ENCODE results near the gene BRF1.
"Not testable (repeated sequence)": the region's sequence is repeated elsewhere in the genome, so short reads cannot be mapped to it uniquely, and the experiment has no call there.

The BRF1 gene, protein sequence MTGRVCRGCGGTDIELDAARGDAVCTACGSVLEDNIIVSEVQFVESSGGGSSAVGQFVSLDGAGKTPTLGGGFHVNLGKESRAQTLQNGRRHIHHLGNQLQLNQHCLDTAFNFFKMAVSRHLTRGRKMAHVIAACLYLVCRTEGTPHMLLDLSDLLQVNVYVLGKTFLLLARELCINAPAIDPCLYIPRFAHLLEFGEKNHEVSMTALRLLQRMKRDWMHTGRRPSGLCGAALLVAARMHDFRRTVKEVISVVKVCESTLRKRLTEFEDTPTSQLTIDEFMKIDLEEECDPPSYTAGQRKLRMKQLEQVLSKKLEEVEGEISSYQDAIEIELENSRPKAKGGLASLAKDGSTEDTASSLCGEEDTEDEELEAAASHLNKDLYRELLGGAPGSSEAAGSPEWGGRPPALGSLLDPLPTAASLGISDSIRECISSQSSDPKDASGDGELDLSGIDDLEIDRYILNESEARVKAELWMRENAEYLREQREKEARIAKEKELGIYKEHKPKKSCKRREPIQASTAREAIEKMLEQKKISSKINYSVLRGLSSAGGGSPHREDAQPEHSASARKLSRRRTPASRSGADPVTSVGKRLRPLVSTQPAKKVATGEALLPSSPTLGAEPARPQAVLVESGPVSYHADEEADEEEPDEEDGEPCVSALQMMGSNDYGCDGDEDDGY

GRCh38 chr14:105300542-105301102 is at the start of gene BRF1:
Gene BRF1, minus strand, starts transcription at chr14:105301001. Its CDS starts 372 bp downstream, at chr14:105300629.
- peak; percentile 97 for DNase-seq

- DNase-seq, result no peak
These were observed 49.2 kb upstream of the BRF1 start for GRCh38 chr14:105349992-105350391.

GRCh38 chr14:105348945-105349699 is 48.3 kb upstream of the BRF1 start:
- no peak for DNase-seq

- DNase-seq, result no peak
These were observed 47.6 kb upstream of the BRF1 start for GRCh38 chr14:105348169-105348944.

- DNase-seq, result no peak
These were observed 46.8 kb upstream of the BRF1 start for GRCh38 chr14:105347587-105347968.

- no peak for DNase-seq
These were observed 46.2 kb upstream of the BRF1 start for GRCh38 chr14:105346876-105347586.

GRCh38 chr14:105346200-105346533 is 45.4 kb upstream of the BRF1 start:
- DNase-seq, result no peak

- no peak for DNase-seq
These were observed 42.4 kb upstream of the BRF1 start for GRCh38 chr14:105343194-105343593.

DNA sequence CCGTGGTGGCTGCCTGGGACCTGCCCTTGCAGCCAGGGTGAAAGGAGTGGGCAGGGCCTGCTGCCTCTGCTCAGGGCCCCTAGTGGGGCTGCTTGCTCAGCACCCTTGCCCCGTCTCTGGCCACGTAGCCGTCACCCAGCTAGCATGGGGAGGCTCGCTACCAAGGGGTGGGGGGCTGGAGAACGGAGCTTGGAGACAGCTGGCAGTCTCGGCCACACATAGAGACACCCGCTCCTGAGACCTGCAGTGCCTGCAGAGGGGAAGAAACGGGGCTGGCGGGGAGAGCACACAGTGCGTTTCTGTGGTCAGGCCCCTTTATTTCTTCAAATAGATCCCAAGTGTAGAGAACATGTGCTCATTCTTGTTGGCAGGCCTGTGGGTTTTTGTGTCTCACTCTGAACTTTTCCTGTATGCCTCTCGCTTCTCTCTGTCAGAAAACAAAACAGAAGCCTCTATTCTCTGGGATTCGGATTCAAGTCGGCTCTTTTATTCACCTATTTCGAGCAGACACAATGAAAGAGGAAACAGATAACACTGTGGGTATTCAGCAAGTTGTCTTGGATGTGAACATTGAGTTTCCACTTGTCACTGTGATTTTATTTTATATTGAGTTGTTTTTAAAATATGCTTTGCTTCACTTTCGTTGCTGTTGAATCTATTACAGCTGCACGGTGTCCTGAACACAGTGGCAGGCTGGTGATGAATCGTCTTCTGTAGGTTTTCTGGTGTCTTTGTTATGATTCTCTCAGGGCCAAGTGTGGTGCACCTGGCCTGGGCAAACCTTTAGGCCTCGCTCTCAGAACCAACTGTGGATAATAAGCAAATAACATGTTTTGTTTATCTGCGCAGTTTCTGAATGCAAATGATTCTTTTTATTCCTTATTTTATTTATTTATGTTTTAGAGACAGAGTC is 40.3 kb upstream of the BRF1 start:
- DNase-seq, result no peak

- peak; percentile 26 for DNase-seq
These were observed 37.4 kb upstream of the BRF1 start for GRCh38 chr14:105337966-105338741.

DNA sequence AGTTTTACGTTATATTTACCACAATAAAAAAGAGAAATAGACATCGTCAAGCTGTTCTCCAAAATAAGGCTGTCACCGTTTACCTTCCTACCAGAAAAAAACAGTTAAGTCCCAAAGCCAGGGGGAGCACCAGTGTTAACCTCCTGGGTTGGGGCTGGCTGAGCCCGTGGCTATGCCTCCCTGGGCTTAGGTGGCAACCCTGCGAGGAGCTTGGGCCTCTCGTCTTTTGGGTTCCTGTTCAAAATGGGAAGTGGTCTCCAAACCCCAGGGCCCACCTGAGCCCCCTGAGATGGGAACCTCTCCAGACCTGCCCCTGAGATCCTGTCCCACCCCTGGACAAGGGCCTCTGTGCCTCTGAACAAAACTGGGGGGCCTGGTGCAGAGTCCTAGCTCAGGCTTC is 36.6 kb upstream of the BRF1 start:
- no peak for DNase-seq

DNA sequence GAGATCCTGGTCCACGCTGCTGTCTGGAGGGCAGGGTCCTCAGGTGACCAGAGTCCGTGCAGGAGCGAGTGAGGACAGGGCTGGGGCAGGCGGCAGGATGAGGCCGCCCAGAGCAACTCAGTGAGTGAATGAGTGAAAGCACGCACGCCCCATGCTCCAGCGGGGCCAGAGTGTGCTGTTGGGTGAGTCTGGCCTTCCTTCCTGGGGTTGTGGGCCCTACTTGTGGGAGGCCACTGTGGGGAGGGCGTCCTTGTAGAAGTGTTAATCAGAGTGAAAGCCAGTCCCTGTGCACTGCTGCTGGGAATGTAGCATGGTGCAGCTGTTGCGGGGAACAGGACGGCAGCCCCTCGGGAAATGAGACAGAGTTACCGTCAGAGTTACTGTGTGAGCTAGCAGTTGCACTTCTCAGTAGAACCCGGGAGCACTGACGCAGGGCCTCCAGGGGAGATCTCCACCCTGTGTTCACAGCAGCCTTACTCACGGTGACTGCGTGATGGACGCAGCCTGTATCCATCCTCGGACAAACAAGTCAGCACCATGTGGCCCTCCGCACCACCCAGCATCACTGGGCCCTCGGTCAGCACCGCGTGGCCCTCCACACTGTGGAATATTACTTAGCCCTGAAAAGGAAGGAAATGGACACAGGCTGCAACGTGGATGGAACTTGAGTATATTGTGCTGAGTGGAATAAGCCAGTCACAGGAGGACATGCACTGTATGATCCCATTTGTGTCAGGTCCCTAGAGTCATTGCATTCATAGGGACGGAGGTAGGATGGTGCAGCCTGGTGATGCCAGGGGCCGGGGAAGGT is 35.9 kb upstream of the BRF1 start:
- DNase-seq, result no peak

DNA sequence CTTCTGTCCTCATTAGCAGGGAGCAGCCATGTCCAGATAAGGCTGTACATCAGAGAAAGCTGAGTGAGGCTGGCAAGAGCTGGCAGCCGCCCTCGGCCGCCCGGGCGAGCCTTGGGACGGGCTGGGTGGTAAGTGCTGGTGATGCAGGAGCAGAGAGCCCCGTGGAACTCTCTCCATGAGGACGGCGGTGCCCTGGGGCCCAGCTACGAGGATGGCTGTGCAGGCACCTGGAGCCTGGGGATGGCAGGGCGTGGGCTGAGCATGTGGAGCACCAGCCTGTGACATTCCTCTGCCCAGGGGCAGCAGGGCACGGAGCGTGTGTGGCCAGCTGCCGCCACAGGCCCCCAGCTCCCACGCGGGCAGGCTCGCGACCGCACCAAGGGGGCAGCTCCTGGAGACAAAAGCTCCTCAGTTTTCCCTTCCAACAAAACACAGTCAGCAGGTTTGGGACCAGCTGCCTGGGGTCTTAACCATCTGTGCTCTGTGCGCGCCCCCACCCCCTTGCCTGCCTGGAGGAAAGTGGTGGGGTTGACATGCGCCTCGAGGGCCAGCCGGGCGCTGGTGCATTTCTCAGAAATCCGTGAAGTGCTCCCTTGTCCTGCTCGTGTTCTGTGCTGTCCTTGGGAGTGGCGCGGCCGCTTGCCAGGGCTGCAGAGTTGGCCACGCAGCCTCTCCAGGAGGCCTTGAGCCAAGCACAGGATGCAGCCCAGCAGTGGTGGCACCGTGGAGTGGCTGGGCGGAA is 35.1 kb upstream of the BRF1 start:
- DNase-seq, result no peak

DNA sequence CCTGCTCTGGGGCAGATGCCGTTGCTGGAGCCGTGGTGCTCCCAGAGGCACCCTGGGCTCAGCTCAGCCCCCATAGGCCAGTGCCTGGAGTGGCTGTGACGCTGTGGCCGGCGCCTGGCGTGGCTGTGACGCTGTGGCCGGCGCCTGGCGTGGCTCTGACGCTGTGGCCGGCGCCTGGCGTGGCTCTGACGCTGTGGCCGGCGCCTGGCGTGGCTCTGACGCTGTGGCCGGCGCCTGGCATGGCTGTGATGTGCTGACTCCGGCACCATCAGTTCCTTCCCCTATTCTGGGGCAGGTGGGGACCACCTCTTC is 34.4 kb upstream of the BRF1 start:
- DNase-seq, result not testable (repeated sequence)

DNA sequence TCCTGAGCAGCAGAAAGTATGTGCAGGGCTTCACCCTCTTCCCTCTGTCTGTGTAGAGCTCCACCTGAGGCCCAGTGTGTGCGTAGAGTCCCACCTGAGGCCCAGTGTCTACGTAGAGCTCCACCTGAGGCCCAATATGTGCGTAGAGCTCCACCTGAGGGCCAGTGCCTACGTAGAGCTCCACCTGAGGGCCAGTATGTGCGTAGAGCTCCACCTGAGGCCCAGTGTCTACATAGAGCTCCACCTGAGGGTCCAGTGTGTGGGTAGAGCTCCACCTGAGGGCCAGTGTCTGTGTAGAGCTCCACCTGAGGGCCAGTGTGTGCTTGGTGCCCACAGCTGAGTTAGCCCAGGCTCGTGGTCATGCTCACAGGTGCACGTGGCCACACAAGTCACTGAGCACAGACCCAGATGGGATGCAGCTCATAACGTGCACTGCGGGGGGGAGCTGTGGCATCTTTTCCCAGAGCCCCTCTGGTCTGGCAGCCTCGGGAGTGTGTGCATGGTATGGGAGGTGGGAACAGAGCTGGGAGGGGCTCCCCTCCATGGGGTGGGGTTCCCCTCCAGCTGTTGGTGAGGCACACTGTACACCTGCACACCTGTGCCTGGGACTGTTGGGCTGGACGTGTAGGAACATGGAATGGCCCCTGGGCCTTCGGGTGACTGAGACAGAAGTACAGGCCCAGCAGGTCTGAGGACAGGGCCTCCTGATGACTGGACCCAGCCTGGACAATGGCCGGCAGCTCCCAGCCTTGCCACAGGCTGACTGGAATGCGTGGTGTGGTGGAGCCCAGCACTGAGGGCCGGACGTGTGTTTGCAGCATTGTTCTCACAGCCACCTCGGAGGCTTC is 33.8 kb upstream of the BRF1 start:
- no peak for DNase-seq

GRCh38 chr14:105333613-105334364 is 33.0 kb upstream of the BRF1 start:
- DNase-seq, result no peak

- DNase-seq, result no peak
These were observed 32.3 kb upstream of the BRF1 start for GRCh38 chr14:105333020-105333490.

Data from hematopoietic multipotent progenitor cell treated with erythropoietin and hydrocortisone succinate and interleukin-3 and kit ligand, for 6 days (in vitro differentiated cells).